Tibial artery (tissue), 4 donors: ENCODE measurements around the gene POU2AF2.
A peak's percentile ranks its signal among the peaks of the same experiment; 100 is the strongest.

Source experiments
- DNase-seq, 2 donors: peaks; one replicate each; pipeline ENCODE4 v3.0.0-alpha.2; 2019
- H3K27ac ChIP-seq, 2 donors: fragments of 200-600 bp; sonication (generic) in 1 of 2; 1 replicate in 1 of 2; 2 replicates in 1 of 2; pipeline ENCODE4 v1.5.1; 2018 to 2019; ENCODE audit warnings: mild to moderate bottlenecking in 1 of 2
- H3K27me3 ChIP-seq, 2 donors: fragments of 200-600 bp; sonication (generic) in 1 of 2; one replicate each; pipeline versions ENCODE4 v1.5.1 to v1.6.0; 2016 to 2019
- H3K36me3 ChIP-seq, 3 donors: fragments of 200-600 bp; sonication (generic) in 2 of 3; one replicate each; pipeline ENCODE4 v1.5.1; 2016 to 2019; ENCODE audit warnings: mild to moderate bottlenecking in 2 of 3
- H3K4me1 ChIP-seq, 4 donors: fragments of 200-600 bp; sonication (generic) in 2 of 4; 1 replicate in 3 of 4; 2 replicates in 1 of 4; pipeline ENCODE4 v1.5.1; 2016 to 2019
- H3K4me3 ChIP-seq, 2 donors: fragments of 200-600 bp; sonication (generic) in 1 of 2; 1 replicate in 1 of 2; 2 replicates in 1 of 2; pipeline ENCODE4 v1.5.1; 2018 to 2019; ENCODE audit warnings: mild to moderate bottlenecking in 2 of 2
- H3K9me3 ChIP-seq, 3 donors: fragments of 200-600 bp; sonication (generic) in 1 of 3; one replicate each; pipeline ENCODE4 v1.5.1; 2016 to 2019
- CTCF ChIP-seq, 2 experiments: fragments of 200-600 bp in 1 of 2; fragments of 450-650 bp in 1 of 2; IDR thresholded peaks; one replicate each; pipeline ENCODE4 v1.5.1; 2017 to 2019; ENCODE audit warnings: antibody characterized with exemption in 2 of 2, mild to moderate bottlenecking in 1 of 2, moderate library complexity in 1 of 2
- intact Hi-C: fragments of 100-400 bp; cut with DNase I; formaldehyde crosslinking; loops from one replicate; pipeline ENCODE4 v1.15.0; 2023; ENCODE audit warnings: low total_unique reads

POU2AF2 gene

GRCh38 chr11:111322534-111322933 is 77.0 kb downstream of the POU2AF2 start:
- intact Hi-C loops: no loop called here
- DNase-seq: no peak
- H3K27ac ChIP-seq: no peak overlapping the region

GRCh38 chr11:111324277-111324720 is 78.8 kb downstream of the POU2AF2 start:
- intact Hi-C loops: no loop called here
- peak overlapping the region; percentile 72 to 80 for H3K27ac ChIP-seq
- TF ChIP-seq CTCF (IDR thresholded peaks at IDR 0.05): no peak
- peak overlapping the region; percentile 11 to 24 for H3K4me3 ChIP-seq
- H3K4me1 ChIP-seq: peaks cover 0 to 71% (median 45%) of the 10 kb centered on the region in 4 donors
- H3K36me3 ChIP-seq: no peaks in the 10 kb centered on the region
- H3K27me3 ChIP-seq: no peaks in the 10 kb centered on the region
- peak; percentile 32 to 74 for DNase-seq
- no peaks in the 10 kb centered on the region for H3K9me3 ChIP-seq

More at GRCh38 chr11:111322534-111322933, 77.0 kb downstream of the POU2AF2 start:
- peaks cover 0 to 53% (median 31%) of the 10 kb centered on the region in 4 donors for H3K4me1 ChIP-seq
- no peaks in the 10 kb centered on the region for H3K9me3 ChIP-seq
- no peak overlapping the region for H3K4me3 ChIP-seq
- TF ChIP-seq CTCF (IDR thresholded peaks at IDR 0.05): no peak
- H3K27me3 ChIP-seq: no peaks in the 10 kb centered on the region
- no peaks in the 10 kb centered on the region for H3K36me3 ChIP-seq

- H3K27ac ChIP-seq: peak overlapping the region; percentile 72 to 80
- H3K9me3 ChIP-seq: no peaks in the 10 kb centered on the region
- TF ChIP-seq CTCF (IDR thresholded peaks at IDR 0.05): no peak
- peaks cover 0 to 79% (median 53%) of the 10 kb centered on the region in 4 donors for H3K4me1 ChIP-seq
- no peaks in the 10 kb centered on the region for H3K36me3 ChIP-seq
- DNase-seq: peak; percentile 55 to 76
- no peaks in the 10 kb centered on the region for H3K27me3 ChIP-seq
- H3K4me3 ChIP-seq: no peak overlapping the region
- intact Hi-C loops: no loop called here
Observed at GRCh38 chr11:111325259-111325658, 79.7 kb downstream of the POU2AF2 start.

GRCh38 chr11:111326824-111327223 is 81.3 kb downstream of the POU2AF2 start:
- intact Hi-C loops: no loop called here
- no peak for TF ChIP-seq CTCF (IDR thresholded peaks at IDR 0.05)
- H3K27me3 ChIP-seq: no peaks in the 10 kb centered on the region
- no peaks in the 10 kb centered on the region for H3K9me3 ChIP-seq
- peak overlapping the region; percentile 72 to 80 for H3K27ac ChIP-seq
- no peaks in the 10 kb centered on the region for H3K36me3 ChIP-seq
- no peak overlapping the region for H3K4me3 ChIP-seq
- peaks cover 0 to 85% (median 60%) of the 10 kb centered on the region in 4 donors for H3K4me1 ChIP-seq
- no peak for DNase-seq

GRCh38 chr11:111327908-111328624 is 82.5 kb downstream of the POU2AF2 start:
- Histone ChIP-seq H3K9me3 (no peaks in the 10 kb centered on the region), H3K4me1 (peaks cover 0 to 95% (median 65%) of the 10 kb centered on the region in 4 donors), H3K36me3 (no peaks in the 10 kb centered on the region), H3K4me3 (no peak overlapping the region), H3K27ac (peak overlapping the region; percentile 72 to 80), H3K27me3 (no peaks in the 10 kb centered on the region)
- DNase-seq: peak in 1 of 2 donors; percentile 74
- no peak for TF ChIP-seq CTCF (IDR thresholded peaks at IDR 0.05)
- intact Hi-C loops: no loop called here
